GM18868 (cell line): Measurements from ENCODE around the gene ARRDC4.

ENCODE experiments used
- ATAC-seq: cut with Tn5 transposase; IDR thresholded peaks from one replicate; pipeline ENCODE4 v1.9.1; 2021; ENCODE audit warnings: mild to moderate bottlenecking, moderate library complexity; ENCODE audit not compliant: unreplicated experiment

Gene ARRDC4

GRCh38 chr15:97960364-97961066 is at the start of gene ARRDC4:
TSS of gene ARRDC4 (plus strand) at chr15:97960703. CDS start at chr15:97960862, 159 bp downstream.
- ATAC-seq = peak; percentile 91

- no peak for ATAC-seq
These were observed 45.8 kb upstream of the ARRDC4 start for GRCh38 chr15:97914711-97915110.

GRCh38 chr15:97915261-97915660 is 45.2 kb upstream of the ARRDC4 start:
- ATAC-seq = no peak

GRCh38 chr15:97921296-97921865 is 39.1 kb upstream of the ARRDC4 start:
- ATAC-seq = no peak

- ATAC-seq = no peak
These were observed 30.9 kb upstream of the ARRDC4 start for GRCh38 chr15:97929456-97930229.

- no peak for ATAC-seq
These were observed 30.3 kb upstream of the ARRDC4 start for GRCh38 chr15:97930230-97930629.

GRCh38 chr15:97931314-97931713 is 29.2 kb upstream of the ARRDC4 start:
- no peak for ATAC-seq

GRCh38 chr15:97933589-97933988 is 26.9 kb upstream of the ARRDC4 start:
- no peak for ATAC-seq

GRCh38 chr15:97940993-97941392 is 19.5 kb upstream of the ARRDC4 start:
- ATAC-seq = no peak

- no peak for ATAC-seq
These were observed 18.9 kb upstream of the ARRDC4 start for GRCh38 chr15:97941572-97941971.

- ATAC-seq = no peak
These were observed 15.8 kb upstream of the ARRDC4 start for GRCh38 chr15:97944724-97945123.

- no peak for ATAC-seq
These were observed 12.8 kb upstream of the ARRDC4 start for GRCh38 chr15:97947465-97948260.

- no peak for ATAC-seq
These were observed 7.2 kb upstream of the ARRDC4 start for GRCh38 chr15:97953254-97953653.

- ATAC-seq = no peak
These were observed 6.8 kb upstream of the ARRDC4 start for GRCh38 chr15:97953748-97954147.

- ATAC-seq = no peak
These were observed 5.5 kb upstream of the ARRDC4 start for GRCh38 chr15:97955035-97955434.

GRCh38 chr15:97955529-97955928 is 5.0 kb upstream of the ARRDC4 start:
- no peak for ATAC-seq

- ATAC-seq = no peak
These were observed 659 bp upstream of the ARRDC4 start for GRCh38 chr15:97959724-97960363.

GRCh38 chr15:97961067-97961954 is 808 bp downstream of the ARRDC4 start:
- ATAC-seq = no peak

GRCh38 chr15:97962263-97962662 is 1.8 kb downstream of the ARRDC4 start:
- ATAC-seq = no peak

- no peak for ATAC-seq
These were observed 3.3 kb downstream of the ARRDC4 start for GRCh38 chr15:97963779-97964178.
